ENCODE data around the gene CFDP1. TPM values are rescaled to one million over a fixed set of nuclear protein-coding genes. Genes with fewer than 3 reads are reported as not detected.
A peak's percentile ranks its signal among the peaks of the same experiment; 100 is the strongest.

The CFDP1 gene
- polyA plus RNA-seq, 3 donors: 12.9 to 23.2 (median 19.0) TPM

DNA sequence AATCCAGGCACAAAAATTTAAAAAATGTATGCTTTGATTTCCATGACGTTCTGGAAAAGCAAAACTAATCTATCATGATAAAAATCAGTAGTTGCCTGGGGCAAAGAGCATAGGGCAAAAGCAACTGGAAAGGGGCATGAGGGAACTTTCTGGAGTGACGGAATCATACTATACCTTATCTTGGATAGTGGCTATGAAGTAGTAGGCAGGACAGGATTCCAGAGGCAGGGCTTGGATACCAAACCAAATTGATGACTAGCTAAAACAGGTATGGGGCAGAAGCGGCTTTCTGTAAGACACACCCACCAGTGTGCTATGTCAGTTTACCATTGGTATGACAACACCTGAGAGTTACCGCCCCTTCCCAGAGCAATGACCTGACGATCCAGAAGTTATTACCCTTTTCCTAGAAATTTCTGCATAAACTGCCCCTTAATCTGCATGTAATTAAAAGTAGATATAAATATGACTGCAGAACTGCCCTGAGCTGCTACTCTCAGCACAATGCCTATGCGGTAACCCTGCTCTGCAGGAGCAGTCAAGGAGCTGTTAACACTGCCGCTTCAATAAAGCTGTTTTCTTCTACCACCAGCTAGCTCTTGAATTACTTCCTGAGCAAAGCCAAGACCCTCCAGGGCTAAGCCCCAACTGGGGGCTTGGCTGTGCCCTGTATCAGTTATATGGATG lies 56.7 kb downstream of the CFDP1 start:
- Histone ChIP-seq H3K4me1 (ENCODE audit: control insufficient read depth in 1 of 2, insufficient read depth in 2 of 2, low read length in 2 of 2) (peaks cover 19 to 22% of the 10 kb centered on the region in 2 donors), H3K79me2 (ENCODE audit: insufficient read depth, low read length) (no peaks in the 10 kb centered on the region), H3K4me3 (replicated peaks in 1 of 3; ENCODE audit: low read depth in 2 of 3, low read length in 3 of 3) (no peak overlapping the region), H3K36me3 (replicated peaks in 1 of 2; ENCODE audit: control insufficient read depth in 1 of 2, insufficient read depth in 2 of 2, low read length in 2 of 2) (peaks cover 0 to 16% of the 10 kb centered on the region in 2 donors), H2AFZ (ENCODE audit: insufficient read depth, low read depth, low read length, poor library complexity, severe bottlenecking) (no peak overlapping the region), H3K4me2 (replicated peaks; ENCODE audit: extremely low read depth, low read length, poor library complexity, severe bottlenecking) (no peak overlapping the region), H3K27ac (ENCODE audit: low read depth in 1 of 2, low read length in 2 of 2) (no peak overlapping the region), H4K20me1 (ENCODE audit: insufficient read depth, low read length) (peaks cover 70% of the 10 kb centered on the region), H3K9me3 (replicated peaks in 1 of 2; ENCODE audit: control insufficient read depth in 1 of 2, insufficient read depth in 1 of 2, low read length in 2 of 2) (peaks cover 0 to 17% of the 10 kb centered on the region in 2 donors), H3K9ac (ENCODE audit: insufficient read depth, low read length, poor library complexity, severe bottlenecking) (no peak overlapping the region), H3K27me3 (ENCODE audit: control insufficient read depth in 2 of 2, insufficient read depth in 2 of 2, low read length in 2 of 2) (peaks cover 91 to 92% of the 10 kb centered on the region in 2 donors)
- Mint-ChIP-seq H3K36me3 (peaks cover 66 to 80% of the 10 kb centered on the region in 2 donors), H3K9me3 (peaks cover 0 to 28% (median 17%) of the 10 kb centered on the region in 7 donors), H3K27me3 (ENCODE audit: low read depth in 3 of 3) (peaks cover 88 to 97% (median 95%) of the 10 kb centered on the region in 3 donors), H3K4me3 (peak overlapping the region in 1 of 2 donors; percentile 82), H3K4me1 (peaks cover 32% of the 10 kb centered on the region), H3K27ac (no peak overlapping the region)
- TF ChIP-seq CTCF (IDR thresholded peaks at IDR 0.05): no peak
- no peak for DNase-seq
- intact Hi-C loops (cut with micrococcal nuclease): no loop called here
- 91% methylated on average over 4 of the region's 7 CpGs for WGBS (ENCODE audit: insufficient coverage)

GRCh38 chr16:75374388-75374787 lies 58.9 kb downstream of the CFDP1 start:
- peaks cover 0 to 17% of the 10 kb centered on the region in 2 donors for H3K9me3 ChIP-seq (replicated peaks in 1 of 2; ENCODE audit: control insufficient read depth in 1 of 2, insufficient read depth in 1 of 2, low read length in 2 of 2)
- Mint-ChIP-seq H3K9me3 (peaks cover 0 to 25% (median 15%) of the 10 kb centered on the region in 7 donors), H3K27me3 (ENCODE audit: low read depth in 3 of 3) (peaks cover 86 to 94% (median 89%) of the 10 kb centered on the region in 3 donors), H3K4me1 (peaks cover 11% of the 10 kb centered on the region), H3K36me3 (peaks cover 71 to 78% of the 10 kb centered on the region in 2 donors), H3K4me3 (peak overlapping the region in 1 of 2 donors; percentile 57), H3K27ac (no peak overlapping the region)
- no peak for DNase-seq
- peaks cover 87 to 99% of the 10 kb centered on the region in 2 donors for H3K27me3 ChIP-seq (ENCODE audit: control insufficient read depth in 2 of 2, insufficient read depth in 2 of 2, low read length in 2 of 2)
- no peak overlapping the region for H3K9ac ChIP-seq (ENCODE audit: insufficient read depth, low read length, poor library complexity, severe bottlenecking)
- H4K20me1 ChIP-seq (ENCODE audit: insufficient read depth, low read length): peaks cover 59% of the 10 kb centered on the region
- no CpG with 5 or more reads among the region's 2 CpGs for WGBS (ENCODE audit: insufficient coverage)
- intact Hi-C loops (cut with micrococcal nuclease): no loop called here
- TF ChIP-seq CTCF (IDR thresholded peaks at IDR 0.05): no peak
- no peak overlapping the region for H2AFZ ChIP-seq (ENCODE audit: insufficient read depth, low read depth, low read length, poor library complexity, severe bottlenecking)
- H3K4me2 ChIP-seq (replicated peaks; ENCODE audit: extremely low read depth, low read length, poor library complexity, severe bottlenecking): no peak overlapping the region
- peaks cover under 1 to 2% of the 10 kb centered on the region in 2 donors for H3K4me1 ChIP-seq (ENCODE audit: control insufficient read depth in 1 of 2, insufficient read depth in 2 of 2, low read length in 2 of 2)
- peaks cover 2 to 16% of the 10 kb centered on the region in 2 donors for H3K36me3 ChIP-seq (replicated peaks in 1 of 2; ENCODE audit: control insufficient read depth in 1 of 2, insufficient read depth in 2 of 2, low read length in 2 of 2)
- H3K27ac ChIP-seq (ENCODE audit: low read depth in 1 of 2, low read length in 2 of 2): no peak overlapping the region
- H3K4me3 ChIP-seq (replicated peaks in 1 of 3; ENCODE audit: low read depth in 2 of 3, low read length in 3 of 3): no peak overlapping the region
- H3K79me2 ChIP-seq (ENCODE audit: insufficient read depth, low read length): no peaks in the 10 kb centered on the region

Data from CD14-positive monocyte (primary cell).